Neuronal stem cell (in vitro differentiated cells): ENCODE results near the gene RPL7A.
"Not testable (repeated sequence)": the region's sequence is repeated elsewhere in the genome, so short reads cannot be mapped to it uniquely, and the experiment has no call there.

Experiments
- DNase-seq: peaks from one replicate; pipeline ENCODE4 v3.0.0-alpha.2; 2013; ENCODE audit warnings: low spot score
- H2AFZ ChIP-seq: one replicate; pipeline ENCODE4 v1.6.1; 2013; ENCODE audit warnings: mild to moderate bottlenecking, low read length, inconsistent platforms
- H2AK5ac ChIP-seq: 2 replicates; pipeline ENCODE4 v1.6.1; 2013; ENCODE audit warnings: low read depth, mild to moderate bottlenecking, inconsistent platforms, low read length, moderate library complexity, mixed read lengths
- H2BK120ac ChIP-seq: 2 replicates; pipeline ENCODE4 v1.6.1; 2013; ENCODE audit warnings: low read depth, mild to moderate bottlenecking, inconsistent platforms, low read length, moderate library complexity, mixed read lengths
- H2BK12ac ChIP-seq: one replicate; pipeline ENCODE4 v1.6.1; 2013; ENCODE audit warnings: low read length, inconsistent platforms
- H2BK15ac ChIP-seq: 2 replicates; pipeline ENCODE4 v1.6.1; 2013; ENCODE audit warnings: mild to moderate bottlenecking, low read length, inconsistent platforms, mixed read lengths
- H2BK5ac ChIP-seq: one replicate; pipeline ENCODE4 v1.6.1; 2013; ENCODE audit warnings: inconsistent platforms, mild to moderate bottlenecking, low read length, moderate library complexity
- H3K14ac ChIP-seq: one replicate; pipeline ENCODE4 v1.6.1; 2013; ENCODE audit warnings: low read length, inconsistent platforms
- H3K18ac ChIP-seq: 2 replicates; pipeline ENCODE4 v1.6.1; 2013; ENCODE audit warnings: low read length, inconsistent platforms
- H3K23ac ChIP-seq: 2 replicates; pipeline ENCODE4 v1.6.1; 2013; ENCODE audit warnings: low read depth, mild to moderate bottlenecking, mixed read lengths, low read length, inconsistent platforms; ENCODE audit not compliant: poor library complexity
- H3K27ac ChIP-seq: replicated peaks from 3 replicates; pipeline ENCODE4 v1.5.1; 2013; ENCODE audit warnings: low read length, inconsistent platforms
- H3K27me3 ChIP-seq, 3 experiments: 2 replicates each; pipeline ENCODE4 v1.6.1; 2013; ENCODE audit warnings: low read length in 3 of 3, mild to moderate bottlenecking in 2 of 3, inconsistent platforms in 1 of 3, low read depth in 1 of 3, mixed read lengths in 1 of 3, moderate library complexity in 1 of 3; ENCODE audit not compliant: control insufficient read depth in 3 of 3, insufficient read depth in 3 of 3
- H3K36me3 ChIP-seq, 2 donors: replicated peaks in 1 of 2; 2 replicates each; pipeline ENCODE4 v1.6.1; 2013; ENCODE audit warnings: low read length in 2 of 2; ENCODE audit not compliant: control insufficient read depth in 2 of 2, insufficient read depth in 2 of 2
- H3K4ac ChIP-seq: 2 replicates; pipeline ENCODE4 v1.6.1; 2013; ENCODE audit warnings: inconsistent platforms, mild to moderate bottlenecking, low read length, moderate library complexity
- H3K4me1 ChIP-seq, 2 donors: 1 replicate in 1 of 2; 2 replicates in 1 of 2; pipeline ENCODE4 v1.6.1; 2013; ENCODE audit warnings: low read length in 2 of 2, low read depth in 1 of 2; ENCODE audit not compliant: control insufficient read depth in 2 of 2, insufficient read depth in 1 of 2
- H3K4me2 ChIP-seq: one replicate; pipeline ENCODE4 v1.6.1; 2013; ENCODE audit warnings: mild to moderate bottlenecking, low read length, inconsistent platforms; ENCODE audit not compliant: insufficient read depth, poor library complexity, severe bottlenecking
- H3K4me3 ChIP-seq, 2 donors: 2 replicates each; pipeline ENCODE4 v1.5.1; 2013; ENCODE audit warnings: low read length in 2 of 2, mild to moderate bottlenecking in 2 of 2, inconsistent platforms in 1 of 2, moderate library complexity in 1 of 2
- H3K79me1 ChIP-seq: one replicate; pipeline ENCODE4 v1.6.1; 2013; ENCODE audit warnings: low read depth, mild to moderate bottlenecking, inconsistent platforms, low read length, moderate library complexity
- H3K9ac ChIP-seq: one replicate; pipeline ENCODE4 v1.6.1; 2013; ENCODE audit warnings: mild to moderate bottlenecking, low read depth, low read length, inconsistent platforms; ENCODE audit not compliant: poor library complexity
- H3K9me3 ChIP-seq, 2 donors: replicated peaks in 1 of 2; 2 replicates each; pipeline versions ENCODE3 to v1.6.1; 2013; ENCODE audit warnings: low read length in 2 of 2, mild to moderate bottlenecking in 2 of 2, inconsistent platforms in 1 of 2, low read depth in 1 of 2, mixed read lengths in 1 of 2, moderate library complexity in 1 of 2; ENCODE audit not compliant: control insufficient read depth in 2 of 2, insufficient read depth in 1 of 2
- H4K8ac ChIP-seq: one replicate; pipeline ENCODE4 v1.6.1; 2013; ENCODE audit warnings: low read depth, mild to moderate bottlenecking, inconsistent platforms, low read length, moderate library complexity
- H4K91ac ChIP-seq: one replicate; pipeline ENCODE4 v1.6.1; 2013; ENCODE audit warnings: low read length, low read depth, mild to moderate bottlenecking, inconsistent platforms; ENCODE audit not compliant: poor library complexity
- WGBS, 2 donors: extraction: QIAGEN DNeasy Blood & Tissue Kit; methylation state at CpG; one replicate each; pipeline ENCODE4 v1.1.7; 2013; ENCODE audit warnings: missing lambda C conversion rate in 2 of 2, mixed read lengths in 1 of 2; ENCODE audit not compliant: insufficient read length in 2 of 2, insufficient replicate concordance in 1 of 2; ENCODE audit errors: extremely low coverage in 2 of 2; 5-methylcytosine and 5-hydroxymethylcytosine counted together

Gene RPL7A

GRCh38 chr9:133375724-133376654 lies 28.0 kb downstream of the RPL7A start, which contains the start of the genes STKLD1 and SURF4:
Gene STKLD1, plus strand, starts transcription at chr9:133376366. Its CDS starts 108 bp downstream, at chr9:133376474.
Gene SURF4, minus strand, starts transcription at chr9:133376060. Its CDS starts 91 bp downstream, at chr9:133375969.
- H2BK120ac ChIP-seq, result no peak within 1 kb of the TSS
- peak; percentile 96 for DNase-seq
- H3K14ac ChIP-seq, result peak within 1 kb of the TSS; percentile 92
- H3K36me3 ChIP-seq, result peaks cover 5 to 31% of the 10 kb centered on the region in 2 donors
- no peak within 1 kb of the TSS for H2BK15ac ChIP-seq
- H3K4me1 ChIP-seq, result peaks cover 2 to 7% of the 10 kb centered on the region in 2 donors
- no CpG with 5 or more reads among the region's 120 CpGs for WGBS, 2 donors
- H3K4me2 ChIP-seq, result peak within 1 kb of the TSS; percentile 67
- H3K4ac ChIP-seq, result no peak within 1 kb of the TSS
- H3K27me3 ChIP-seq, result peaks cover 0 to 1% (median 0%) of the 10 kb centered on the region in 3 experiments
- H3K9ac ChIP-seq, result peak within 1 kb of the TSS; percentile 97
- H3K27ac ChIP-seq, result peak within 1 kb of the TSS; percentile 69
- H2BK12ac ChIP-seq, result no peak within 1 kb of the TSS
- H4K8ac ChIP-seq, result peak within 1 kb of the TSS; percentile 25
- no peak within 1 kb of the TSS for H4K91ac ChIP-seq
- H2AFZ ChIP-seq, result peak within 1 kb of the TSS; percentile 97
- peak within 1 kb of the TSS; percentile 95 for H3K18ac ChIP-seq
- H3K9me3 ChIP-seq, result peaks cover 0 to 10% of the 10 kb centered on the region in 2 donors
- peak within 1 kb of the TSS; percentile 95 for H2AK5ac ChIP-seq
- peak within 1 kb of the TSS; percentile 87 for H3K23ac ChIP-seq
- peaks cover 12% of the 10 kb centered on the region for H3K79me1 ChIP-seq
- peak within 1 kb of the TSS; percentile 90 to 99 for H3K4me3 ChIP-seq
- H2BK5ac ChIP-seq, result peak within 1 kb of the TSS; percentile 2

- not testable (repeated sequence) for H3K4me1 ChIP-seq, H2BK12ac ChIP-seq, H3K14ac ChIP-seq, H3K4me2 ChIP-seq, H2BK15ac ChIP-seq, H2AFZ ChIP-seq, H3K4me3 ChIP-seq, H3K9me3 ChIP-seq, H3K4ac ChIP-seq, H2AK5ac ChIP-seq, H4K91ac ChIP-seq, H3K23ac ChIP-seq, H3K18ac ChIP-seq, H3K79me1 ChIP-seq, H3K27ac ChIP-seq, H4K8ac ChIP-seq, H2BK5ac ChIP-seq, H3K9ac ChIP-seq, DNase-seq, H2BK120ac ChIP-seq, H3K27me3 ChIP-seq
- peaks cover 5 to 19% of the 10 kb centered on the region in 2 donors for H3K36me3 ChIP-seq
- no CpG with 5 or more reads among the region's 14 CpGs for WGBS, 2 donors
Observed at GRCh38 chr9:133377280-133377679, 29.3 kb downstream of the RPL7A start.

GRCh38 chr9:133377721-133378216 lies 29.8 kb downstream of the RPL7A start:
- Histone ChIP-seq H4K8ac (no peak overlapping the region), H2BK15ac (no peak overlapping the region), H3K9me3 (peaks cover 3 to 10% of the 10 kb centered on the region in 2 donors), H3K36me3 (peaks cover 5 to 14% of the 10 kb centered on the region in 2 donors), H2AFZ (peak overlapping the region; percentile 7), H3K14ac (no peak overlapping the region), H3K79me1 (peaks cover 2% of the 10 kb centered on the region), H2AK5ac (no peak overlapping the region), H3K4me1 (peaks cover 2 to 7% of the 10 kb centered on the region in 2 donors), H3K4me3 (no peak overlapping the region), H3K27ac (no peak overlapping the region), H3K4ac (no peak overlapping the region), H3K4me2 (no peak overlapping the region), H2BK5ac (no peak overlapping the region), H4K91ac (no peak overlapping the region), H2BK12ac (no peak overlapping the region), H3K23ac (no peak overlapping the region), H3K27me3 (peaks cover 0 to 4% (median 0%) of the 10 kb centered on the region in 3 experiments), H2BK120ac (no peak overlapping the region), H3K18ac (no peak overlapping the region), H3K9ac (no peak overlapping the region)
- no CpG with 5 or more reads among the region's 6 CpGs for WGBS, 2 donors
- DNase-seq, result no peak

GRCh38 chr9:133378408-133378962 lies 30.5 kb downstream of the RPL7A start:
- no peak overlapping the region for H2BK12ac ChIP-seq
- H3K9me3 ChIP-seq, result peaks cover 5 to 10% of the 10 kb centered on the region in 2 donors
- no peak overlapping the region for H3K23ac ChIP-seq
- H3K36me3 ChIP-seq, result peaks cover 2 to 7% of the 10 kb centered on the region in 2 donors
- H3K27ac ChIP-seq, result no peak overlapping the region
- H3K4me2 ChIP-seq, result no peak overlapping the region
- H3K14ac ChIP-seq, result no peak overlapping the region
- no peak overlapping the region for H2BK5ac ChIP-seq
- no peak overlapping the region for H2BK15ac ChIP-seq
- H3K79me1 ChIP-seq, result peaks cover 2% of the 10 kb centered on the region
- no peak overlapping the region for H4K8ac ChIP-seq
- no peak overlapping the region for H2AFZ ChIP-seq
- no peak overlapping the region for H3K9ac ChIP-seq
- DNase-seq, result no peak
- no peak overlapping the region for H2BK120ac ChIP-seq
- H3K18ac ChIP-seq, result no peak overlapping the region
- no peak overlapping the region for H3K4me3 ChIP-seq
- H3K4me1 ChIP-seq, result peaks cover 2 to 7% of the 10 kb centered on the region in 2 donors
- H3K4ac ChIP-seq, result no peak overlapping the region
- no peak overlapping the region for H4K91ac ChIP-seq
- no CpG with 5 or more reads among the region's 1 CpG for whole genome bisulfite sequencing, 2 donors
- H2AK5ac ChIP-seq, result no peak overlapping the region
- H3K27me3 ChIP-seq, result peaks cover 0 to 3% (median 0%) of the 10 kb centered on the region in 3 experiments
